HG02763 (cell line): Measurements from ENCODE around the gene MEIKIN.

Experiments used
- ATAC-seq: cut with Tn5 transposase; IDR thresholded peaks from one replicate; pipeline ENCODE4 v1.9.1; 2021; ENCODE audit warnings: mild to moderate bottlenecking, moderate library complexity; ENCODE audit not compliant: unreplicated experiment

MEIKIN gene

GRCh38 chr5:131774652-131775367 is 170.7 kb downstream of the MEIKIN start:
- no peak for ATAC-seq

- ATAC-seq = no peak
Measured at GRCh38 chr5:131773805-131774204, 171.7 kb downstream of the MEIKIN start.

GRCh38 chr5:131771692-131772091 is 173.8 kb downstream of the MEIKIN start:
- no peak for ATAC-seq

- no peak for ATAC-seq
Measured at GRCh38 chr5:131769961-131770360, 175.5 kb downstream of the MEIKIN start.

GRCh38 chr5:131769336-131769735 is 176.1 kb downstream of the MEIKIN start:
- ATAC-seq = no peak

DNA sequence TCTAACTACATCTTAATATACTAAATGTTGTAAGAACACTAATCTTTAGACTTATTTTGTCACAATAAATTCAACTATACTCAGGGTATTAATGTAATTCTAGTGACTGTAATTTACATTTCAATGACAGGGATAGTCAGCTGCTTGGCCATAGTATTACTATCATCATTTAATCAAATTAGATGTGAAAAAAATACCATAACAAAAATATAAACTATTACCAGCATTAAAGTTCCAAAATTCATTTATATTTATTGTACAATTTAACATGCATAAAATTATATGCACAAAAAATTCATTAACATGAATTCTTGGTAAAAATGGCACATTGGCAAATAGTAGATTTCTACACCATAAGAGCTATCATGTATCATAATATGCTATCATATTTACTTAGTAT is 177.6 kb downstream of the MEIKIN start:
- ATAC-seq = no peak

DNA sequence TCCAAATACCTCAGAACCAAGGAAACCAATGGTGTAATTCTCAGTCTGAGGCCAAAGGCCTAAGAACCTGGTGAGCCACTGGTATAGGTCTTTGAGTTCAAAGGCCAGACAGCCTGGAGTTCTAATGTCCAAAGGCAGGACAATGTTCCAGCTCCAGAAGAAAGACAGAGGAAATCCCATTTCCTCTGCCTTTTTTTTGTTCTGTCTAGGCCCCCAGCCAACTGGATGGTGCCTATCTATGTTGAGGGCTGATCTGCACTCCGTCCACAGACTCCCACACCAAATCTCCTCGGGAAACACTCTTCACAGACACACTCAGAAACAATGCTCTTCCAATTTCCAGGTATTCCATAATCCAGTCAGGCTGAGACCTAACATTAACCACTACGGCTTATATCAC is 178.8 kb downstream of the MEIKIN start:
- ATAC-seq = no peak

GRCh38 chr5:131765261-131765660 is 180.2 kb downstream of the MEIKIN start:
- no peak for ATAC-seq

DNA sequence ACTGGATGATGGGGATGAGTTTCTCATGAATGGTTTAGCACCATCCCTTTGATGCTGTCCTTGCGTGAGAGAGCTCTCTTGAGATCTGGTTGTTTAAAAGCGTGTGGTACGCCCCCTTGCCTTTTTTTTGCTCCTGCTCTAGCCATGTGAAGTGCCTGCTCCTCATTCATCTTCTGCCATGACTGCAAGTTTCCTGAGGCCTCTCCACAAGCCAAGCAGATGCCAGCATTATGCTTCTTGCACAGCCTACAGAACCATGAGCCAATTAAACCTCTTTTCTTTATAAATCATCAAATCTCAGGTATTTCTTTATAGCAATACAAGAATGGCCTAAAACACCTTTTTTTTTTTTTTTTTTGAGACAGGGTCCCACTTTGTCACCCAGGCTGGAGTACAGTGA is 181.5 kb downstream of the MEIKIN start:
- no peak for ATAC-seq

GRCh38 chr5:131760793-131761192 is 184.7 kb downstream of the MEIKIN start:
- no peak for ATAC-seq

DNA sequence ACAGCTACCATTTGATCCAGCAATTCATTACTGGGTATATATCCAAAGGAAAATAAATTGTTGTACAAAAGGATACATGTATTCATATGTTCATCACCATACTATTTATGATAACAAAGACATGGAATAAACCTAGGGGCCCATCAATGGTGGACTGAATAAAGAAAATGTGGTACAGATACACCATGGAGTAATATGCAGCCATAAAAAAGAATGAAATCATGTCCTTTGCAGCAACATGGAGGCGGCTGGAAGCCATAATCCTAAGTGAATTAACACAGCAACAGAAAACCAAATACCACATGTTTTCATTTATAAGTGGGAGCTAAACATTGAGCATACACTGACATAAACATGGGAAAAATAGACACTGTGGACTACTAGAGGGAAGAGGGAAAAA is 185.8 kb downstream of the MEIKIN start:
- ATAC-seq = no peak

- no peak for ATAC-seq
Measured at GRCh38 chr5:131758520-131758900, 187.0 kb downstream of the MEIKIN start.

GRCh38 chr5:131757830-131758519 is 187.5 kb downstream of the MEIKIN start:
- no peak for ATAC-seq
